Measurements from ENCODE around the gene THAP10. TPM values are rescaled to one million over a fixed set of nuclear protein-coding genes. Genes with fewer than 3 reads are reported as not detected.

Gene THAP10
- total RNA-seq, 1 donor from 2014 or later, result 2.7 TPM

GRCh38 chr15:70834999-70835398 lies 57.2 kb downstream of the THAP10 start:
- Histone ChIP-seq H3K4me1 (peaks cover 35% of the 10 kb centered on the region), H3K4me3 (no peak overlapping the region), H3K36me3 (peaks cover 0 to 15% of the 10 kb centered on the region in 2 donors), H3K9me3 (no peaks in the 10 kb centered on the region), H3K27ac (peak overlapping the region; percentile 84), H3K27me3 (no peaks in the 10 kb centered on the region)
- TF ChIP-seq, protein P1, sequence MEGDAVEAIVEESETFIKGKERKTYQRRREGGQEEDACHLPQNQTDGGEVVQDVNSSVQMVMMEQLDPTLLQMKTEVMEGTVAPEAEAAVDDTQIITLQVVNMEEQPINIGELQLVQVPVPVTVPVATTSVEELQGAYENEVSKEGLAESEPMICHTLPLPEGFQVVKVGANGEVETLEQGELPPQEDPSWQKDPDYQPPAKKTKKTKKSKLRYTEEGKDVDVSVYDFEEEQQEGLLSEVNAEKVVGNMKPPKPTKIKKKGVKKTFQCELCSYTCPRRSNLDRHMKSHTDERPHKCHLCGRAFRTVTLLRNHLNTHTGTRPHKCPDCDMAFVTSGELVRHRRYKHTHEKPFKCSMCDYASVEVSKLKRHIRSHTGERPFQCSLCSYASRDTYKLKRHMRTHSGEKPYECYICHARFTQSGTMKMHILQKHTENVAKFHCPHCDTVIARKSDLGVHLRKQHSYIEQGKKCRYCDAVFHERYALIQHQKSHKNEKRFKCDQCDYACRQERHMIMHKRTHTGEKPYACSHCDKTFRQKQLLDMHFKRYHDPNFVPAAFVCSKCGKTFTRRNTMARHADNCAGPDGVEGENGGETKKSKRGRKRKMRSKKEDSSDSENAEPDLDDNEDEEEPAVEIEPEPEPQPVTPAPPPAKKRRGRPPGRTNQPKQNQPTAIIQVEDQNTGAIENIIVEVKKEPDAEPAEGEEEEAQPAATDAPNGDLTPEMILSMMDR (IDR thresholded peaks at IDR 0.05), result no peak
- TF ChIP-seq POLR2AphosphoS5 (IDR thresholded peaks at IDR 0.05; ENCODE audit: insufficient read depth in 1 of 2, low read depth in 1 of 2) (no peak), POLR2A (IDR thresholded peaks at IDR 0.05) (no peak)
- intact Hi-C loops (cut with DNase I), result no loop called here
- no peak for DNase-seq (ENCODE audit: extremely low spot score in 2 of 2)

- DNase-seq (ENCODE audit: extremely low spot score in 2 of 2), result peak in 1 of 2 donors; percentile 37
- H3K9me3 ChIP-seq, result no peaks in the 10 kb centered on the region
- H3K36me3 ChIP-seq, result peaks cover 0 to 15% of the 10 kb centered on the region in 2 donors
- peak overlapping the region; percentile 84 for H3K27ac ChIP-seq
- no peaks in the 10 kb centered on the region for H3K27me3 ChIP-seq
- no peak overlapping the region for H3K4me3 ChIP-seq
- H3K4me1 ChIP-seq, result peaks cover 35% of the 10 kb centered on the region
- intact Hi-C loops (cut with DNase I), result no loop called here
- TF ChIP-seq, protein P1 (IDR thresholded peaks at IDR 0.05), result no peak
- no peak for TF ChIP-seq POLR2AphosphoS5 (IDR thresholded peaks at IDR 0.05; ENCODE audit: insufficient read depth in 1 of 2, low read depth in 1 of 2)
- TF ChIP-seq POLR2A (IDR thresholded peaks at IDR 0.05), result no peak
Measured at GRCh38 chr15:70833861-70834765, 58.1 kb downstream of the THAP10 start.

- DNase-seq (ENCODE audit: extremely low spot score in 2 of 2), result peak in 1 of 2 donors; percentile 18
- no peak overlapping the region for H3K4me3 ChIP-seq
- H3K36me3 ChIP-seq, result peaks cover 0 to 15% of the 10 kb centered on the region in 2 donors
- intact Hi-C loops (cut with DNase I), result no loop called here
- H3K4me1 ChIP-seq, result peaks cover 41% of the 10 kb centered on the region
- peak overlapping the region; percentile 84 for H3K27ac ChIP-seq
- no peaks in the 10 kb centered on the region for H3K9me3 ChIP-seq
- no peaks in the 10 kb centered on the region for H3K27me3 ChIP-seq
- TF ChIP-seq, protein P1 (IDR thresholded peaks at IDR 0.05), result no peak
- no peak for TF ChIP-seq POLR2A (IDR thresholded peaks at IDR 0.05)
- no peak for TF ChIP-seq POLR2AphosphoS5 (IDR thresholded peaks at IDR 0.05; ENCODE audit: insufficient read depth in 1 of 2, low read depth in 1 of 2)
Measured at GRCh38 chr15:70833422-70833821, 58.8 kb downstream of the THAP10 start.

- no peak overlapping the region for H3K27ac ChIP-seq
- no peak overlapping the region for H3K4me3 ChIP-seq
- TF ChIP-seq POLR2AphosphoS5 (IDR thresholded peaks at IDR 0.05; ENCODE audit: insufficient read depth in 1 of 2, low read depth in 1 of 2) (no peak), POLR2A (IDR thresholded peaks at IDR 0.05) (no peak)
- TF ChIP-seq, protein P1 (IDR thresholded peaks at IDR 0.05), result no peak
- H3K9me3 ChIP-seq, result no peaks in the 10 kb centered on the region
- peaks cover 0 to 15% of the 10 kb centered on the region in 2 donors for H3K36me3 ChIP-seq
- H3K27me3 ChIP-seq, result no peaks in the 10 kb centered on the region
- peaks cover 42% of the 10 kb centered on the region for H3K4me1 ChIP-seq
- intact Hi-C loops (cut with DNase I), result no loop called here
- DNase-seq (ENCODE audit: extremely low spot score in 2 of 2), result peak in 1 of 2 donors; percentile 69
Measured at GRCh38 chr15:70832176-70832575, 60.1 kb downstream of the THAP10 start.

Other genes with a start within 250 kb of the THAP10 start
- 40.3 TPM for gene UACA, start 128.9 kb downstream of the THAP10 start, total RNA-seq
- gene LARP6, start 38.3 kb downstream of the THAP10 start, total RNA-seq, result 50.6 TPM
- 8.8 TPM for gene LRRC49, start 393 bp upstream of the THAP10 start, total RNA-seq
- 66.8 TPM for gene THSD4, start 223.0 kb upstream of the THAP10 start, total RNA-seq